HepG2 (cell line): ENCODE results near the gene TOP2B. TPM values are rescaled to one million over a fixed set of nuclear protein-coding genes. Genes with fewer than 3 reads are reported as not detected.

ENCODE experiments used
- E2F2 ChIP-seq: sonication (generic); formaldehyde crosslinking; IDR thresholded peaks from 2 replicates; pipeline ENCODE4 v1.4.0; 2020; ENCODE audit warnings: missing genetic modification reagents, borderline replicate concordance
- HMGXB4 ChIP-seq, 2 experiments: sonication (generic) in 1 of 2; formaldehyde crosslinking in 1 of 2; IDR thresholded peaks; 2 replicates each; pipeline versions ENCODE4 v1.4.0 to v1.6.1; 2018 to 2020; ENCODE audit warnings: missing genetic modification reagents in 2 of 2, borderline replicate concordance in 1 of 2, low read depth in 1 of 2, mild to moderate bottlenecking in 1 of 2, missing biosample characterization in 1 of 2
- HNRNPLL ChIP-seq: fragments of 200-400 bp; formaldehyde crosslinking; IDR thresholded peaks from 2 replicates; pipeline ENCODE4 v1.6.1; 2017; ENCODE audit warnings: mild to moderate bottlenecking, low read depth, low read length; ENCODE audit not compliant: poor library complexity, severe bottlenecking
- LBX2 ChIP-seq: sonication (generic); formaldehyde crosslinking; IDR thresholded peaks from 2 replicates; pipeline ENCODE4 v1.5.0; 2020; ENCODE audit warnings: missing genetic modification reagents, mild to moderate bottlenecking, borderline replicate concordance
- MIXL1 ChIP-seq: IDR thresholded peaks from 2 replicates; pipeline ENCODE4 v1.6.1; 2016
- PHF20 ChIP-seq: sonication (generic); formaldehyde crosslinking; IDR thresholded peaks from 2 replicates; pipeline ENCODE4 v1.5.0; 2020; ENCODE audit warnings: mild to moderate bottlenecking, missing genetic modification reagents
- ZBTB1 ChIP-seq: sonication (generic); formaldehyde crosslinking; IDR thresholded peaks from 2 replicates; pipeline ENCODE4 v1.4.0; 2020; ENCODE audit warnings: missing genetic modification reagents, borderline replicate concordance
- ZFP1 ChIP-seq: IDR thresholded peaks from 2 replicates; pipeline ENCODE4 v1.6.1; 2016
- ZFP91 ChIP-seq: sonication (generic); formaldehyde crosslinking; IDR thresholded peaks from 2 replicates; pipeline ENCODE4 v1.9.0; 2022; ENCODE audit warnings: missing genetic modification reagents, mild to moderate bottlenecking, borderline replicate concordance
- ZFY ChIP-seq: sonication (generic); formaldehyde crosslinking; IDR thresholded peaks from 2 replicates; pipeline ENCODE4 v1.4.0; 2020; ENCODE audit warnings: missing genetic modification reagents
- ZHX1 ChIP-seq: sonication (generic); formaldehyde crosslinking; IDR thresholded peaks from 2 replicates; pipeline ENCODE4 v1.8.1; 2022; ENCODE audit warnings: low read depth, mild to moderate bottlenecking, missing genetic modification reagents
- ZNF276 ChIP-seq: sonication (generic); formaldehyde crosslinking; IDR thresholded peaks from 2 replicates; pipeline ENCODE4 v1.4.0; 2020; ENCODE audit warnings: mild to moderate bottlenecking, low read depth, missing genetic modification reagents
- ZNF740 ChIP-seq: sonication (generic); formaldehyde crosslinking; IDR thresholded peaks from 2 replicates; pipeline ENCODE4 v1.4.0; 2020; ENCODE audit warnings: missing genetic modification reagents
- polyA plus RNA-seq, 8 experiments: library from polyadenylated mRNA; depleted of rRNA in 3 of 8; stranded (reverse) in 7 of 8; unstranded in 1 of 8; fragments of >200 nt; fragmentation: Illumina TruSeq in 4 of 8; extraction: Trizol in 4 of 8; gene quantifications; 2 replicates each; pipeline versions ENCODE4 v1.2.1 to v1.2.3, GENCODE V29; 2011 to 2016; ENCODE audit warnings: low read depth in 4 of 8, missing spikeins in 1 of 8, mixed read lengths in 1 of 8; ENCODE audit not compliant: insufficient read depth in 1 of 8
- total RNA-seq, 5 experiments: library from RNA; depleted of rRNA; stranded (reverse); fragments of >200 nt; fragmentation: Illumina TruSeq; extraction: Trizol; gene quantifications; 2 replicates each; pipeline ENCODE4 v1.2.3, GENCODE V29; 2016; ENCODE audit warnings: low read depth in 1 of 5

Gene TOP2B
- total and polyA plus RNA-seq, 2 of the 13 experiments (the other 11 are each of a cell fraction or from before 2014, with no cell fraction given): 27.6 to 88.1 TPM

GRCh38 chr3:25567388-25567787 lies 97.3 kb downstream of the TOP2B start (continued):
- TF ChIP-seq E2F2 (CRISPR knock-in tag) (no peak), HNRNPLL (no peak), PHF20 (CRISPR knock-in tag) (no peak), ZNF740 (no peak), ZFP1 (CRISPR knock-in tag) (no peak), ZFY (CRISPR knock-in tag) (no peak), LBX2 (CRISPR knock-in tag) (no peak), HMGXB4 (CRISPR knock-in tag; IDR thresholded peaks at IDR 0.05; ENCODE audit: borderline replicate concordance in 1 of 2, low read depth in 1 of 2) (no peak), ZBTB1 (CRISPR knock-in tag) (no peak), MIXL1 (no peak), ZFP91 (CRISPR knock-in tag) (no peak), ZHX1 (CRISPR knock-in tag) (no peak), ZNF276 (CRISPR knock-in tag) (no peak)
